Measurements from ENCODE around the gene CNKSR3.

GRCh38 chr6:154504102-154504501, 6.4 kb downstream of the CNKSR3 start:
- TF ChIP-seq POLR2A (IDR thresholded peaks at IDR 0.05), result no peak
- TF ChIP-seq POLR2AphosphoS5 (IDR thresholded peaks at IDR 0.05), result no peak
- no peak for TF ChIP-seq CTCF (IDR thresholded peaks at IDR 0.05)
- TF ChIP-seq EP300 (IDR thresholded peaks at IDR 0.05), result no peak
